H9 (cell line): Measurements from ENCODE around the gene PSG6. TPM values are rescaled to one million over a fixed set of nuclear protein-coding genes. Genes with fewer than 3 reads are reported as not detected.

Experiments
- DNase-seq: peaks from one replicate; pipeline ENCODE4 v3.0.0-alpha.2; 2017
- H2AFZ ChIP-seq: one replicate; pipeline ENCODE4 v1.6.1; 2013; ENCODE audit warnings: mild to moderate bottlenecking, low read length, control low read depth, moderate library complexity
- H2AK5ac ChIP-seq: 2 replicates; pipeline ENCODE4 v1.6.1; 2013; ENCODE audit warnings: low read length, control low read depth, mixed read lengths; ENCODE audit not compliant: insufficient read length
- H2BK120ac ChIP-seq: one replicate; pipeline ENCODE4 v1.6.1; 2013; ENCODE audit warnings: low read depth, mild to moderate bottlenecking, low read length, control low read depth, inconsistent platforms; ENCODE audit not compliant: poor library complexity, severe bottlenecking
- H2BK12ac ChIP-seq: 2 replicates; pipeline ENCODE4 v1.6.1; 2013; ENCODE audit warnings: low read length, control low read depth, mixed read lengths, low read depth; ENCODE audit not compliant: insufficient read length
- H2BK15ac ChIP-seq: 2 replicates; pipeline ENCODE4 v1.6.1; 2013; ENCODE audit warnings: low read depth, low read length, control low read depth
- H2BK20ac ChIP-seq: one replicate; pipeline ENCODE4 v1.6.1; 2013; ENCODE audit warnings: low read depth, mild to moderate bottlenecking, low read length, control low read depth, inconsistent platforms; ENCODE audit not compliant: poor library complexity, severe bottlenecking
- H2BK5ac ChIP-seq: 2 replicates; pipeline ENCODE4 v1.6.1; 2013; ENCODE audit warnings: low read length, control low read depth, mixed read lengths; ENCODE audit not compliant: insufficient read length
- H3K14ac ChIP-seq: 2 replicates; pipeline ENCODE4 v1.6.1; 2013; ENCODE audit warnings: low read length, control low read depth; ENCODE audit not compliant: insufficient read depth
- H3K18ac ChIP-seq: 2 replicates; pipeline ENCODE4 v1.6.1; 2013; ENCODE audit warnings: low read depth, mild to moderate bottlenecking, mixed read lengths, low read length, control low read depth; ENCODE audit not compliant: insufficient read length
- H3K23ac ChIP-seq: 2 replicates; pipeline ENCODE4 v1.6.1; 2013; ENCODE audit warnings: low read length, control low read depth, mixed read lengths, low read depth; ENCODE audit not compliant: insufficient read length
- H3K23me2 ChIP-seq: 2 replicates; pipeline ENCODE4 v1.6.1; 2013; ENCODE audit warnings: low read depth, mild to moderate bottlenecking, mixed read lengths, low read length, control low read depth; ENCODE audit not compliant: insufficient read length, poor library complexity, severe bottlenecking
- H3K27ac ChIP-seq: 2 replicates; pipeline ENCODE4 v1.5.1; 2013; ENCODE audit warnings: low read length, control low read depth, mixed read lengths, low read depth; ENCODE audit not compliant: insufficient read length
- H3K27me3 ChIP-seq: 2 replicates; pipeline ENCODE4 v1.6.1; 2013; ENCODE audit warnings: low read length, control low read depth, inconsistent platforms; ENCODE audit not compliant: insufficient read depth
- H3K4ac ChIP-seq: 2 replicates; pipeline ENCODE4 v1.6.1; 2013; ENCODE audit warnings: low read depth, mild to moderate bottlenecking, control low read depth, inconsistent platforms, low read length, moderate library complexity
- H3K4me1 ChIP-seq: 2 replicates; pipeline ENCODE4 v1.6.1; 2013; ENCODE audit warnings: low read length, control low read depth, inconsistent platforms; ENCODE audit not compliant: insufficient read depth
- H3K4me2 ChIP-seq: 2 replicates; pipeline ENCODE4 v1.6.1; 2013; ENCODE audit warnings: low read length, control low read depth, mixed read lengths; ENCODE audit not compliant: insufficient read length, insufficient read depth
- H3K56ac ChIP-seq: 2 replicates; pipeline ENCODE4 v1.6.1; 2013; ENCODE audit warnings: low read depth, mild to moderate bottlenecking, mixed read lengths, low read length, control low read depth; ENCODE audit not compliant: insufficient read length
- H3K79me1 ChIP-seq: 2 replicates; pipeline ENCODE4 v1.6.1; 2013; ENCODE audit warnings: low read depth, mild to moderate bottlenecking, moderate library complexity, low read length, control low read depth, inconsistent platforms; ENCODE audit not compliant: insufficient read depth, poor library complexity, severe bottlenecking
- H3K79me2 ChIP-seq: 2 replicates; pipeline ENCODE4 v1.6.1; 2013; ENCODE audit warnings: low read length, control low read depth, inconsistent platforms; ENCODE audit not compliant: insufficient read depth
- H3K9ac ChIP-seq: 2 replicates; pipeline ENCODE4 v1.6.1; 2013; ENCODE audit warnings: low read length, control low read depth, mixed read lengths; ENCODE audit not compliant: insufficient read length; ENCODE audit errors: extremely low read depth
- H3K9me3 ChIP-seq: one replicate; pipeline ENCODE4 v1.6.1; 2013; ENCODE audit warnings: low read depth, low read length, inconsistent platforms; ENCODE audit not compliant: control insufficient read depth
- H3T11ph ChIP-seq: one replicate; pipeline ENCODE4 v1.6.1; 2013; ENCODE audit warnings: mild to moderate bottlenecking, low read length, control low read depth, inconsistent platforms
- H4K20me1 ChIP-seq: one replicate; pipeline ENCODE4 v1.6.1; 2013; ENCODE audit not compliant: control insufficient read depth, insufficient read length, insufficient read depth
- H4K5ac ChIP-seq: 2 replicates; pipeline ENCODE4 v1.6.1; 2013; ENCODE audit warnings: low read depth, mild to moderate bottlenecking, mixed read lengths, low read length, control low read depth; ENCODE audit not compliant: insufficient read length
- H4K8ac ChIP-seq: replicated peaks from 2 replicates; pipeline ENCODE4 v1.6.1; 2013; ENCODE audit warnings: low read length, control low read depth, mixed read lengths, low read depth; ENCODE audit not compliant: insufficient read length
- H4K91ac ChIP-seq: 2 replicates; pipeline ENCODE4 v1.6.1; 2013; ENCODE audit warnings: low read depth, mild to moderate bottlenecking, moderate library complexity, mixed read lengths, low read length, control low read depth; ENCODE audit not compliant: insufficient read length
- H3K27ac Mint-ChIP-seq, 3 experiments: 2 replicates in 2 of 3; 3 replicates in 1 of 3; pipeline ENCODE4 v1.8.0; 2020 to 2021; ENCODE audit warnings: mixed read lengths in 3 of 3, mild to moderate bottlenecking in 1 of 3, moderate library complexity in 1 of 3
- H3K27me3 Mint-ChIP-seq: 2 replicates; pipeline ENCODE4 v1.8.0; 2021; ENCODE audit warnings: low read depth, mild to moderate bottlenecking, moderate library complexity, mixed read lengths
- H3K36me3 Mint-ChIP-seq, 3 experiments: 2 replicates in 2 of 3; 3 replicates in 1 of 3; pipeline ENCODE4 v1.8.0; 2020 to 2021; ENCODE audit warnings: low read depth in 3 of 3, mixed read lengths in 3 of 3; ENCODE audit not compliant: insufficient read depth in 1 of 3
- H3K4me1 Mint-ChIP-seq, 2 experiments: 2 replicates each; pipeline ENCODE4 v1.8.0; 2020; ENCODE audit warnings: mixed read lengths in 2 of 2
- H3K4me3 Mint-ChIP-seq, 2 experiments: 2 replicates in 1 of 2; 3 replicates in 1 of 2; pipeline ENCODE4 v1.8.0; 2020 to 2021; ENCODE audit warnings: mild to moderate bottlenecking in 2 of 2, mixed read lengths in 2 of 2, moderate library complexity in 1 of 2
- H3K9me3 Mint-ChIP-seq, 2 experiments: 2 replicates in 1 of 2; 3 replicates in 1 of 2; pipeline ENCODE4 v1.8.0; 2020; ENCODE audit warnings: mild to moderate bottlenecking in 2 of 2, mixed read lengths in 2 of 2, moderate library complexity in 1 of 2
- CTCF ChIP-seq: fragments of 200-600 bp; sonication (generic); conservative IDR thresholded peaks from 3 replicates; pipeline ENCODE4 v1.8.0; 2021; ENCODE audit warnings: antibody characterized with exemption, mild to moderate bottlenecking
- WGBS: extraction: QIAGEN DNeasy Blood & Tissue Kit; methylation state at CpG from one replicate; pipeline ENCODE4 v1.1.7; 2013; ENCODE audit warnings: missing lambda C conversion rate, low lambda C conversion rate, mixed read lengths; ENCODE audit not compliant: insufficient read length; ENCODE audit errors: extremely low coverage; 5-methylcytosine and 5-hydroxymethylcytosine counted together
- total RNA-seq: library from RNA; stranded (reverse); gene quantifications from 2 replicates; pipeline ENCODE4 v1.2.1, GENCODE V29; 2021

PSG6 gene
- total RNA-seq, 1 experiment from 2014 or later: not detected

GRCh38 chr19:42919757-42920079 lies 2.0 kb upstream of the PSG6 start:
- H3K36me3 Mint-ChIP-seq: peaks cover 14 to 27% (median 21%) of the 10 kb centered on the region in 3 experiments; a peak in 6 of 7 replicates
- WGBS: no CpG with 5 or more reads among the region's 3 CpGs

More at GRCh38 chr19:42919757-42920079, 2.0 kb upstream of the PSG6 start:
- Mint-ChIP-seq H3K4me1 (no peaks in the 10 kb centered on the region), H3K4me3 (no peak overlapping the region), H3K27ac (no peak overlapping the region), H3K9me3 (peaks cover 90 to 98% of the 10 kb centered on the region in 2 experiments), H3K27me3 (peaks cover 2% of the 10 kb centered on the region)
- no peak for TF ChIP-seq CTCF
- Histone ChIP-seq H3K27me3 (no peaks in the 10 kb centered on the region), H4K5ac (no peak overlapping the region), H3K56ac (no peak overlapping the region), H3K79me2 (no peaks in the 10 kb centered on the region), H4K8ac (no peak overlapping the region), H2AFZ (no peak overlapping the region), H3K23me2 (no peaks in the 10 kb centered on the region), H3K4me2 (no peak overlapping the region), H3K27ac (no peak overlapping the region), H2BK12ac (no peak overlapping the region), H2AK5ac (no peak overlapping the region), H3K79me1 (no peaks in the 10 kb centered on the region), H3K18ac (no peak overlapping the region), H3K23ac (no peak overlapping the region), H2BK5ac (no peak overlapping the region), H3K4me1 (no peaks in the 10 kb centered on the region), H3K9me3 (peaks cover 77% of the 10 kb centered on the region), H3K4ac (no peak overlapping the region), H3K9ac (no peak overlapping the region), H4K91ac (no peak overlapping the region), H3K14ac (no peak overlapping the region), H2BK15ac (no peak overlapping the region), H3T11ph (no peak overlapping the region), H4K20me1 (no peaks in the 10 kb centered on the region), H2BK120ac (no peak overlapping the region), H2BK20ac (no peak overlapping the region)
- no peak for DNase-seq
